Choroid plexus epithelial cell (primary cell): ENCODE results near the gene PAQR6.

Source experiments
- DNase-seq: peaks from one replicate; pipeline ENCODE4 v3.0.0-alpha.2; 2010; ENCODE audit warnings: low read depth
- H3K4me3 ChIP-seq: 2 replicates; pipeline ENCODE4 v1.5.1; 2011; ENCODE audit warnings: low read depth, mild to moderate bottlenecking, control low read depth, low read length, moderate library complexity
- CTCF ChIP-seq: conservative IDR thresholded peaks from 2 replicates; pipeline ENCODE4 v1.5.1; 2011; ENCODE audit warnings: low read depth, mild to moderate bottlenecking, control low read depth, inconsistent platforms, low read length, moderate library complexity

Gene PAQR6

DNA sequence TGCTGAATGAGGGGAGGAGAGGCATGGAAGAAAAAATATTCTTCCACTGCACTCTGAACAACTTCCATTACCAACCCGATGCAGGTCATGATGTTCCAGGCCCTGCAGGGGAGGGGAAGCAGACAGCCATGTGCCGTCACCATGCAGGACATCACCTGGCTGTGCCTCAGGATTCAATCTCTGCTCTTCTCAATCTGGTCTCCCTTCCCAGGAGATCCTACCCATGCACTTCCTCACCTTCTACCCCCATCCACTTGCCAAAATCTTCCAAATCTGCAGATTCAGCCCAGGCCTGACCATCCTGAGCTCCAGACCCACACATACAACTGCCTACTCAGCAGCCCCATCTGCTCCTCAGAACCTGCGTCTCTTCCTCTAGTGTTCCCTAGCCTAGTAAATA is 5.8 kb upstream of the PAQR6 start:
- no peak overlapping the region for H3K4me3 ChIP-seq
- DNase-seq: no peak
- no peak for TF ChIP-seq CTCF

GRCh38 chr1:156251527-156251926 is 3.7 kb upstream of the PAQR6 start:
- TF ChIP-seq CTCF: no peak
- DNase-seq: no peak
- H3K4me3 ChIP-seq: no peak overlapping the region

GRCh38 chr1:156249593-156249992 is 1.7 kb upstream of the PAQR6 start:
- H3K4me3 ChIP-seq: no peak overlapping the region
- TF ChIP-seq CTCF: no peak
- DNase-seq: no peak

DNA sequence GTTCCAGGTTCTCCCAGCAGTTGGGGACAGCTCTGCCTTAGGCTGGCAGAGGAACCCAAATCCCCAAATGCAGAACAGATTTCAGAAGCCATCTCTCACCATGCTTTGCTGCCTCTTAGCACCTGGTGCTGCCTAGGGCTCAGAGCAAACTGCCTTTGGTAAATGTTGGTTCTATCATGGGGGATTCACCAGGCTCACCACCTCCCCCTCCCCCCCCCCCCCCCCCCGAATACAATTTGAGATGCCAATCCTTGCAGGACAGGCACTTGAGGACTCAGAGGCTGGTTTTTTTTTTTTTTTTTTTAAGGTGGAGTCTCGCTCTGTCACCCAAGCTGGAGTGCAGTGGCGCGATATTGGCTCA is 447 bp upstream of the PAQR6 start:
- no peak for DNase-seq
- no peak for TF ChIP-seq CTCF
- no peak overlapping the region for H3K4me3 ChIP-seq

- no peak for DNase-seq
- no peak for TF ChIP-seq CTCF
- H3K4me3 ChIP-seq: no peak overlapping the region
Measured at GRCh38 chr1:156246781-156247459, 936 bp downstream of the PAQR6 start.

GRCh38 chr1:156246241-156246780 is 1.5 kb downstream of the PAQR6 start:
- DNase-seq: no peak
- H3K4me3 ChIP-seq: no peak overlapping the region
- TF ChIP-seq CTCF: no peak
